GM19438 (cell line): Measurements from ENCODE around the gene PEAK3.

Source experiments
- ATAC-seq: cut with Tn5 transposase; IDR thresholded peaks from one replicate; pipeline ENCODE4 v1.9.1; 2021; ENCODE audit warnings: low read depth; ENCODE audit not compliant: unreplicated experiment

The PEAK3 gene

DNA sequence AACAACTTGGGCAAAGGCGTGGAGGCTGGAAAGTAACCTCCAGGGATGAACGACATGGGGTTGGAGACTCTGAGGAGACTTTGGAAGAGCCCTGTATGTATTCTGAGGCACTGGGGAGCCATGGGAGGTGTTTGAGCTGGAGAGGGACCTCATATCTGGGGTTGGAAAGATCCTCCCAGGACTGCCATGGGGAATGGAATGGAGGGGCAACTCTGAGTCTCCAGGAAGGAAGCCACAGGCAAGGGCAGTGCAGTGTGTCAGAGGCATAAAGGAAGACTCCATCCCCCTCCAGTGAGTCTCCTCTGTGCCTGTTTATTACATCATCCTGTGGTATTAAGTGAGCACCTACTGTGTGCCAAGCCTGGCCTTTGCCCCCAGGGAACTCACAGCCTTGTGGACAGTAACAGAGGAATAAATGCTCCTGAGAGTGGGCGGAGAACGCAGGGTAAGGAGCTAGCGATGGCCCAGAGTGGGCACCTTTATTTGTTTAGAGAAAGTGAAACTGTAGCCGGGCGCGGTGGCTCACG, 7.7 kb downstream of the PEAK3 start:
- no peak for ATAC-seq

DNA sequence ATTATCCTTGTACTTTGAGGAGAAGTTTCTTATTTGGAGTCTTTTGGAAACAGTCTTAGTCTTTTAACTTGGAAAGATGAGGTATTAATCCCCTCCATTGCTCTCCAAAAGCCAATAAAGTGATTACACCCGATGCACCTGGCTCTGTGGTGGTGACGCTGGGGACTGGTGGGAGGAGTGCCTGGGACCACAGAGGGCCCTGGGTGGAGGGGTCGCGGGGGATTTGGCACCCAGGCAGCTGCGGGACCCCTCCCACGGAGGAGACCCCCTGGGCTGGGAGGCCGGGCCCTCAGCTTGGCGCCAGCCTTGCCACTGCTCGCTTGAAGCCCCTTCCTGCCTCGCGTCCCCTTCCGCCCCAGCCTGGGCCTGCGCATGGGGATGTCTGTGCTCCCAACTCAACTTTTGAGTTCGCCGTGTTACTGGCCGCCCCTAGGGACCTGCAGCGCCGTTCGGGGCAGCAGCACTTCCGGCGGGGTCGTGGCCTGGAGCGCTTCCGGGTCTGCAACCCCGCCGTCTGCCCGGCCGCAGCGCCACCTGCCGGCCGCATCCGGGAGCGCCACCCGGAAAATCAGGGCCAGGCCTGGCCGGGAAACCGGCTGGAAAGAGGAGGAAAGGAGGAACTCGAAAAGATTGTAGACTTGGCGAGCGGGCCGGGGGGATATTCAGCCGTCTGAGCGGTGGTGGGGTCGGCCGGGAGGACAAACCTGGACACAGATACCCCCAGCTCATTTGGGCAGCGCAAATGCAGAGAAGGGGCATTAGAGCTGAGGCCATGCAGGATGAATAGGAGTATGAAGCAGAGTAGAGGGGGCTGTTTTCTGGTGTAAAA, 8.4 kb downstream of the PEAK3 start:
- ATAC-seq, result no peak

GRCh38 chr19:2271234-2272103, 10.5 kb downstream of the PEAK3 start:
- ATAC-seq, result no peak

DNA sequence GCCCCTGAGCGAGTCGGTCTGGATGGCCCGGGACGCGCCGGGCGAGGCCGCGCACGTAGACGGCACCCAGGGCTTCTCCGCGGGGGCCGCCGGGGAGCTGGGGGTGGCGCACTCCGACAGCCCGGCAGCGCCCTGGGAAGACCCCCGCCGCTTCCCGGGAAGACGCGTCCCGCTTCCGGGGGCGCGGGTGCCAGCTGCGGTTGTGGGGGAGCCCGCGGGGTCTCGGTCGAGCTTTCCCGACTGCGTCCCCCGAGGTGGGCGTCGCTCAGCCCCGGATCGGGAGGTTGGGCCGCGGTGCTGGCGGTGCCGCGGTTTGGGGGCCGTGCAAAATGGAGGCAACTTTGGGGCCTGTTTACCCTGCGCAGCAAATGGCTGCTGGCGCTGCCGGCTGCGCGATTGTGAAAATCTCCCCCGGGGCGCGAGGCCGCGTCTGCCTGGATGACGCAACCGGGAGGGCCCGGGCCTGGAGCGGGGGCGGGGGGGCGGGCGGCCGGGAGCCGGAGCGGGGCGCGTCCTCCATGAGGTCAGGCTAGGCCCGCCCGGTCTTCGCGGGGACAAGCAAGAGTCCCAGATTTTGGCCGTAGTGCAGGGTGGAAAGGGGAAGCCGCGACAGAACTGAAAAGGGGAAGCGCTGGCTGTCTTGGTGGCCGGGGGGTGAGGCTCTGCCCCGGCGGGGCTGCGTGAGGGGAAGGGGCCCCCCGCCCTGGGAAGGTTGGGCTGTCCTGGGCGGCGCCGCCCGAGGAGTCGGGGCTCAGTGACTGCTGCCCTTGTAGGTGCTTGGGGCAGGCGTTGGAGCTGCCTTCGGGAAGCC, 11.3 kb downstream of the PEAK3 start:
- no peak for ATAC-seq

- ATAC-seq, result no peak
Measured at GRCh38 chr19:2270157-2270422, 11.9 kb downstream of the PEAK3 start.

GRCh38 chr19:2269244-2270156, 12.5 kb downstream of the PEAK3 start:
- peak; percentile 41 for ATAC-seq

DNA sequence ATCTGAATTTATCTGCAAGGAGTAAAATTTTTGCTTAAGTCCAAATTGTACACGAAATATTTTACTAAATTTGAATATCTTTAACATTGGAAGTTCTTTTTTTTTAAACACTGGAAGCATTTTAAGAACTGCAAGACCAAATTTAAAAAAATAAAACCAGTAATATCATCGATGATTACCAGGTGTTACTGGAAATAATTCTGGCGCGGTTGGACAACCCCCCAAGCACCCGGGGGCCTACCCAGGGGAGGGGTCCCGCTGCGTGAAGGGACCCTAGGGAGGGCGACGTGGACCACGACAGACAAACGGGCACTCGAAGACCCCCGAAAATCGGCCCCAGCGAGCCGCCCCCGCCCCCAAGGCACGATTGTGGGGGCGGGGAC, 13.1 kb downstream of the PEAK3 start:
- ATAC-seq, result no peak

DNA sequence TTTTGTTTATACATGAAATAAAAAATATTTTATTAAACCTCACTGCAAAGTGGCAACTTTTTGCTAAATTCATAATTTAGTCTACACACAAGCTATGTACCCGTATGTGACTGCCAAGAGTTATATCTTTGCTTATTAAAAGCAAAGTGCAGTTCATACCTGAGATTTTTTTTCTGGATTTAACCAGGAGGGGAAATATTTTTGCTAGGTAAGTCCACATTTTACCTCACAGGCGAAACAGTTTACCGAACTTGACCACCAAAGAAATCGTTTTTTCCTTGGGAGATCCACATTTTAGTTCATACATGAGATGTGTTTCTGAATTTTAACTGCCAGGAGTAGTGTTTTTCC, 13.5 kb downstream of the PEAK3 start:
- ATAC-seq, result no peak

DNA sequence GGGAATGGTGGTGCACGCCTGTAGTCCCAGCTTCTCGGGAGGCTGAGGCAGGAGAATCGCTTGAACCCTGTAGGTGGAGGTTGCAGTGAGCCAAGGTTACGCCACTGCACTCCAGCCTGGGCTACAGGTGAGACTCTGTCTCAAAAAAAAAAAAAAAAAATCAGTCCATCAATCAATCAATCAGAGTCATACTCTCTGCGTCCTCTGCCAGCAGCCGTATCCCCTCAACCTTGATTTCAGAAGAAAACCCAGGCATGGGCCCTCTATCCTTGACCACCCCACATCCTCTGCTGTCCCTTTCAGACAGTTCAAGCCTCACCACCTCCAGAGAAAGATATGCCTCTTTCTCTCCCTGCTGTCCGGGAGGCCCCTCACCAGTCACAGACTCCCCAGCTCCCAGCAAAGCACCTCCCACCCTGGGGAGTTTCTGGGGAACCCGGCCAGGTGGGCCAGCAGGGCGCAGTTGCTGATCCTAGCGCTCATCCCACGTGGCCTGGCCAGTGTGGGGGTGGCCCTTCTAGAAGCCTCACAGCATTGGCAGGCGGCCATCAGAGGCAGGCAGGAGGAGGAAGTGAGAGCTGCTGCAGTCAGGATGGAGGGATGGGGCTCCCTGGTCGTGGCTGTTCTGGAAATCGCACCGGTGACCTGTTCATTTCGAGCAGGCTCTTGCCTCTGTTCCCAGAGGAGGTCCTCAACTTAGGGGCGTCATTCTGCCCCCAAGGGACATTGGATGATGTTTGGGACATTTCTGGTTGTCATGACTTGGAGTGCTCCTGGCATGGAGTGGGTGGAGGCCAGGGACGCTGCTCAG, 15.6 kb downstream of the PEAK3 start:
- ATAC-seq, result no peak

- no peak for ATAC-seq
Measured at GRCh38 chr19:2261438-2262172, 20.4 kb downstream of the PEAK3 start.

- no peak for ATAC-seq
Measured at GRCh38 chr19:2260341-2260805, 21.6 kb downstream of the PEAK3 start.

DNA sequence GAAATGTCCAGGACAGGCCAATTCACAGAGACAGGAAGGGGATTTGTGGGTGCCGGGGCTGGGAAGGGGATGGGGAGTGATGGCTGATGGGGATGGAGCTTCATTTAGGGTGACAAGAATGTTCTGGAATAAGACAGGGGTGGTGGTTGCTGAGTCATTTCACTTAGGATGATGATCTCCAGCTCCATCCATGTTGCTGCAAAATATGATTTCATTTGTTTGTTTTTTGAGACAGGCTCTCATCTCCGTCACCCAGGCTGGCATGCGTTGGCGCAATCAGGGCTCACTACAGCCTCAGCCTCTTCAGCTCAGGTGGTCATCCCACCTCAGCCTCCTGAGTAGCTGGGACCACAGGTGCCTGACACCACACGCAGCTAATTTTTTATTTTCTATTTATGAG, 22.6 kb downstream of the PEAK3 start:
- ATAC-seq, result no peak

DNA sequence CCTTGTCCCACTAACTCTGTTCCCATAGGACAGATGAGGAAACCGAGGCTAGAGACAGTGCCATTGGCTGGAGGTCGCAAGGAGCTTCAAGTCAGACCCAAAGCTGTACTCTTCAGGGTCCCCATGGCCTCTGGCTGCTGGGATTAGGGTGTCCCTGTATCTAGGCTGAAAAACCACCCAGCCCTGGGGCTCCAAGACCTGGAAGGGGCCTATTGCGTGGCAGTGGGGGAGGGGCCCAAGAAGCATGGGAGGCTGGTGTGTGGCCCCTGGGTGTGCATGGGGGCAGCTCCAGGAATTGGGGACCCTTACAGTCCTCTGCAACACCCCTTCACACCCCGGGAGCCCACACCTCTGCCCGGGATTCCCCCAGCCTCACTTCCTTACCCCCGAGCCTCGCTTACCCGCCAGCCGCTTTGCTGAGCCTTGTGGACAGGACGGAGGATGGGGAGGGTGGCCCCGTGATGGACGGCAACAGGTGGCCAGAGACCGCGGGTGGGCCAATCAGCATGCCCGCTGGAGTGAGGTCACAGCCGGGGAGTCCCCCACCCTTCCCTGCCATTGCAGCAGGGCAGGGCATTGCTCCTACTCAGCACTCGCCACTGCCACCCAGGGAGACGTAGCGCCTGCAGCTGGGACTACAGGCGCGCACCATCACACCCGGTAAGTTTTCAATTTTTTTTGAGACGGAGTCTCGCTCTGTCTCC, 25.8 kb downstream of the PEAK3 start, which contains the start of gene JSRP1:
JSRP1 (minus strand) TSS at position 436 of the 704 bp plus-strand sequence. CDS start 1,103 bp downstream, outside the sequence.
- ATAC-seq, result no peak

GRCh38 chr19:2255112-2255845, 26.7 kb downstream of the PEAK3 start:
- no peak for ATAC-seq

DNA sequence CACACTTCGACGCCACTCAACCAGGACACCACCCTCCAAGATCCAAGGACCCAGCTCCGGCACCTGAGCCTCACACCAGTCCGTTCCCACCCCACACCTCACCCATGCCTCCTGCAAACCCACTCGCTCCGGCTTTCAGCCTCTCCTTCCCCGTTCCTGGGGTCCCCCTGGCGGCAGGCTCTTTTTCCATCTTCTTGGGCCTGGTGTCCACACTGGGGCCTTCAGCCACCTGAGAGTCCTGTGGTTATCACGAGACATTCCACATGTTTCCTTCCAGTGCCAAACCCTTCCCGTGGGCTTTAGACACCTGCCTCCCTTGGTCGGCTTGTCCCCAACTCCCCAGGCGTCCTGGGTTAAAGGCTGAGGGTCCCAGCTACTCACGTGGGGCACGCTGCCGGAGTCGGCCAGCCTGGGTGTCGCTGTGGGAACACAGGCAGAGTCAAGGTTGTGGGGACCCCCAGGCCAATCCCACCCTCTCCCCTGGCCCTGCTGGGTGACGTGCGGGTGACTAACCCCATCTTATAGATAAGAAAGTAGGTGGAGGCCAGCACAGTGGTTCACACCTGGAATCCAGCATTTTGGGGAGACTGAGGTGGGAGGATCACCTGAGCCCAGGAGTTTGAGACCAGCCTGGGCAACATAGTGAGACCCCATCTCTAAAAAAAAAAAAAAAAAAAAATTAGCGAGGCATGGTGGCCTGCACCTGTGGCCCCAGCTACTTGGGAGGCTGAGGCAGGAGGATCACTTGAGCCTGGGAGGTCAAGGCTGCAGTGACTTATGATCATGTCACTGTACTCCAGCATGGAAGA, 27.7 kb downstream of the PEAK3 start:
- no peak for ATAC-seq
